ENCODE data around the gene SGCD. TPM values are rescaled to one million over a fixed set of nuclear protein-coding genes. Genes with fewer than 3 reads are reported as not detected.

The SGCD gene
- polyA plus RNA-seq, 1 donor (not counting 4 experiments of a cell fraction or from before 2014, with no cell fraction given) = not detected

- dilution Hi-C loops (cut with MboI; ENCODE audit: extremely low pct_ligation_motif_present, low sequenced_read_pairs) = no loop called here
- no peaks in the 10 kb centered on the region for H3K9me1 ChIP-seq (ENCODE audit: control insufficient read depth, extremely low read depth, insufficient read depth, low read length)
- no peaks in the 10 kb centered on the region for H3K4me1 ChIP-seq (ENCODE audit: control insufficient read depth, extremely low read depth, insufficient read depth, low read length)
- no peaks in the 10 kb centered on the region for H3K79me2 ChIP-seq (ENCODE audit: control insufficient read depth, insufficient read depth, low read length)
- DNase-seq (ENCODE audit: low read depth, low spot score) = no peak
- no peak overlapping the region for H3K4me2 ChIP-seq (ENCODE audit: control insufficient read depth, extremely low read depth, insufficient read depth, low read depth, low read length)
- no peak overlapping the region for H3K9ac ChIP-seq (ENCODE audit: control insufficient read depth, extremely low read depth, insufficient read depth, low read length)
- no peaks in the 10 kb centered on the region for H3K36me3 ChIP-seq (ENCODE audit: control insufficient read depth in 2 of 2, extremely low read depth in 1 of 2, insufficient read depth in 2 of 2, low read length in 2 of 2)
- H3K27ac ChIP-seq (ENCODE audit: control insufficient read depth, insufficient read depth, low read length) = no peak overlapping the region
- H3K27me3 ChIP-seq (ENCODE audit: control insufficient read depth, extremely low read depth, insufficient read depth, low read length) = no peaks in the 10 kb centered on the region
- H2AFZ ChIP-seq (ENCODE audit: control insufficient read depth, low read length) = no peak overlapping the region
- no peaks in the 10 kb centered on the region for H4K20me1 ChIP-seq (ENCODE audit: control insufficient read depth, extremely low read depth, insufficient read depth, low read length)
- no peak overlapping the region for H3K4me3 ChIP-seq (ENCODE audit: control insufficient read depth in 2 of 3, extremely low read depth in 1 of 3, insufficient read depth in 2 of 3, low read depth in 1 of 3, low read length in 3 of 3)
- no peak for TF ChIP-seq EZH2 (IDR thresholded peaks at IDR 0.05; ENCODE audit: low read length)
- TF ChIP-seq, protein P1, sequence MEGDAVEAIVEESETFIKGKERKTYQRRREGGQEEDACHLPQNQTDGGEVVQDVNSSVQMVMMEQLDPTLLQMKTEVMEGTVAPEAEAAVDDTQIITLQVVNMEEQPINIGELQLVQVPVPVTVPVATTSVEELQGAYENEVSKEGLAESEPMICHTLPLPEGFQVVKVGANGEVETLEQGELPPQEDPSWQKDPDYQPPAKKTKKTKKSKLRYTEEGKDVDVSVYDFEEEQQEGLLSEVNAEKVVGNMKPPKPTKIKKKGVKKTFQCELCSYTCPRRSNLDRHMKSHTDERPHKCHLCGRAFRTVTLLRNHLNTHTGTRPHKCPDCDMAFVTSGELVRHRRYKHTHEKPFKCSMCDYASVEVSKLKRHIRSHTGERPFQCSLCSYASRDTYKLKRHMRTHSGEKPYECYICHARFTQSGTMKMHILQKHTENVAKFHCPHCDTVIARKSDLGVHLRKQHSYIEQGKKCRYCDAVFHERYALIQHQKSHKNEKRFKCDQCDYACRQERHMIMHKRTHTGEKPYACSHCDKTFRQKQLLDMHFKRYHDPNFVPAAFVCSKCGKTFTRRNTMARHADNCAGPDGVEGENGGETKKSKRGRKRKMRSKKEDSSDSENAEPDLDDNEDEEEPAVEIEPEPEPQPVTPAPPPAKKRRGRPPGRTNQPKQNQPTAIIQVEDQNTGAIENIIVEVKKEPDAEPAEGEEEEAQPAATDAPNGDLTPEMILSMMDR (optimal IDR thresholded peaks at IDR 0.05 in 1 of 3, IDR thresholded peaks at IDR 0.05 in 1 of 3, conservative IDR thresholded peaks at IDR 0.05 in 1 of 3; ENCODE audit: extremely low read depth in 1 of 3, insufficient read depth in 2 of 3, low read length in 3 of 3) = no peak
- no peak for FAIRE-seq
- no peaks in the 10 kb centered on the region for H3K9me3 ChIP-seq (ENCODE audit: control insufficient read depth, low read depth, low read length)
These were observed 72.4 kb downstream of the SGCD start for GRCh38 chr5:156399323-156399722.

DNA sequence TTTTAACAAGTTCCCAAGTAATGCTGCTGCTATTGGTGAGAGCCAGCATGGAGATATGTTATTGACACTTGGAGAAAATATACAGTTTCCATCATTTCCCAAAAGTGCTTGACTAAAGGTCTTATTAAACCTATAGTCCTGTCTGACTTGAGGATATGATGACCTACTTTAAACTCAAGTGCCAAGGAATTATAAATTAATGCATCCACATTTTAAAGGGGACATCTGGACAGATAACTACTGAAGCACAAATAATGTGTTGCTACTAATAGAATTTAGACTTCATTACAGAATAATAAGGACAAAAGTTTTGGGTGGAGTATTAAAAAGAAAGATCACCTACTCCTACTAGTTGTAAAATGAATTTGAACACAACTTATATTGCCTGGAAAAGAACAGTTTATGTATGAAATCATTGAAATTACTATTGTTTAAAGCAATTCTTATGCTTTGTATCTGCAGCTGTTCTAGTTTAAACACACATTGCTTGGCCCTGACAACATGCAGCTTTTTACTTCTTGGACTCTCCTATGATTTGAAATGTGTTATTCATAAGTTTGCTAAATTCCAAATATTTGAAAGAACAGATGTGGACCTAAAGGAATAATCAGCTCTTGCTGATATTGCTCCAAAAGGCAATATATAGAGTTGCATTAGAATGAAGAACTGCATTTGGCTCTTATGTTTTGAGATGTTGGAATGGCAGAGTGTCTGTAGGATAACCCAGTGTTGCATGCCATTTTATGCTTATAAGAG is 73.4 kb downstream of the SGCD start:
- Histone ChIP-seq H2AFZ (ENCODE audit: control insufficient read depth, low read length) (no peak overlapping the region), H3K9me1 (ENCODE audit: control insufficient read depth, extremely low read depth, insufficient read depth, low read length) (no peaks in the 10 kb centered on the region), H3K9me3 (ENCODE audit: control insufficient read depth, low read depth, low read length) (no peaks in the 10 kb centered on the region), H3K4me2 (ENCODE audit: control insufficient read depth, extremely low read depth, insufficient read depth, low read depth, low read length) (no peak overlapping the region), H3K36me3 (ENCODE audit: control insufficient read depth in 2 of 2, extremely low read depth in 1 of 2, insufficient read depth in 2 of 2, low read length in 2 of 2) (no peaks in the 10 kb centered on the region), H3K27ac (ENCODE audit: control insufficient read depth, insufficient read depth, low read length) (no peak overlapping the region), H3K27me3 (ENCODE audit: control insufficient read depth, extremely low read depth, insufficient read depth, low read length) (no peaks in the 10 kb centered on the region), H4K20me1 (ENCODE audit: control insufficient read depth, extremely low read depth, insufficient read depth, low read length) (no peaks in the 10 kb centered on the region), H3K4me1 (ENCODE audit: control insufficient read depth, extremely low read depth, insufficient read depth, low read length) (no peaks in the 10 kb centered on the region), H3K9ac (ENCODE audit: control insufficient read depth, extremely low read depth, insufficient read depth, low read length) (no peak overlapping the region), H3K4me3 (ENCODE audit: control insufficient read depth in 2 of 3, extremely low read depth in 1 of 3, insufficient read depth in 2 of 3, low read depth in 1 of 3, low read length in 3 of 3) (no peak overlapping the region), H3K79me2 (ENCODE audit: control insufficient read depth, insufficient read depth, low read length) (no peaks in the 10 kb centered on the region)
- dilution Hi-C loops (cut with MboI; ENCODE audit: extremely low pct_ligation_motif_present, low sequenced_read_pairs) = no loop called here
- FAIRE-seq (no peak), DNase-seq (ENCODE audit: low read depth, low spot score) (no peak)
- TF ChIP-seq, protein P1 (optimal IDR thresholded peaks at IDR 0.05 in 1 of 3, IDR thresholded peaks at IDR 0.05 in 1 of 3, conservative IDR thresholded peaks at IDR 0.05 in 1 of 3; ENCODE audit: extremely low read depth in 1 of 3, insufficient read depth in 2 of 3, low read length in 3 of 3) = no peak
- no peak for TF ChIP-seq EZH2 (IDR thresholded peaks at IDR 0.05; ENCODE audit: low read length)
